Measurements from ENCODE around the gene KMT5B.

- TF ChIP-seq CTCF (IDR thresholded peaks at IDR 0.05; ENCODE audit: low read depth, low read length, poor library complexity, severe bottlenecking) (no peak), EZH2phosphoT487 (IDR thresholded peaks at IDR 0.05; ENCODE audit: borderline replicate concordance, low read length) (no peak)
Observed at GRCh38 chr11:68116126-68116525, 97.0 kb downstream of the KMT5B start.

All from DOHH2 (cell line).